Measurements from ENCODE around the gene SIPA1L2. TPM values are rescaled to one million over a fixed set of nuclear protein-coding genes. Genes with fewer than 3 reads are reported as not detected.

The SIPA1L2 gene
- total and polyA plus RNA-seq, 2 of the 13 experiments (the other 11 are each of a cell fraction or from before 2014, with no cell fraction given): 0.03 TPM; not detected in 1

DNA sequence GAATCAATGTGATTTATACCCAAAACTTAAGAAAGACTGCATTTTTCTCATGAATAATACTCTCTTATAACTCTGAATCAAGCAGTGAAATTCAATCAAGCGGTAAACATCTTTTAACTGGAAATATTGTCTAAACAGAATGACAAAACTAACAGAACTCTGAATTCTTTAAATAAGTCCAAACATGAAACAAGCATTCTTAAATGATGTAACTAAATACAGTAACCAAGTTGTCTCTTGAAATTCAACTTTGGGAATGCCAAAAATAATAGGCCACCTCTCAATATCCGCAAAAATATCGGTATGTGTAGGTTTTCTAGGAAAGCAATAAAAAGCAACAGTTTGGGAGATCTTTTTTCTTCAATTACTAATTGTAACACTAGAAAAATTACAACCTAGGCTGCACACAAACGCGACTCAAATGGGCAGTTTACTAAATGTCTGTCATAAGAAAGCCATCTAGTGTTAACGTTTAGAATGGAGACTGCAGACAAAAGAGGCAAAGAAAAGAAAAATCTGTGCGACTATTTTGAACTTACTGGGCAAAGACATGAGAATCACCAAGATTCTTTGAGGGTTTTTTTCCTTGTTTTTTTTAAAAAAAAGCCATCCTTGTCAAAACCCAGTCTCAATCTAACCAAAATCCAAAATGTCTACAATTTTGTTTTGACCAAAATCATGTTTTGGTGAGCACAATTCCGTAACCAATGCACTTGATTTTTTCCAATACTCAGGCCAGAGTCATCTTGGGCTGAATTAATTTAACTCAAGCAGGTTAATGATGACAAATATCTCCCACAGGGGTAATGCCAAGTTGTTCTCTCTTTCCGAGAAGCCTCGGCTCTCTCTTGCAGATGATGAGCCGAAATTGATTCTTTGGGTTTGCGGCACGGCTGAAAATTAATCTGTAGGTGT is 1.3 kb downstream of the SIPA1L2 start:
- FAIRE-seq: no peak
- no peak for DNase-seq (ENCODE audit: low spot score)
- ATAC-seq: no peak
- Histone ChIP-seq H4K20me1 (ENCODE audit: insufficient read depth, low read length) (no peaks in the 10 kb centered on the region), H3K9ac (ENCODE audit: insufficient read depth, low read depth, low read length) (no peak overlapping the region), H3K4me3 (replicated peaks in 1 of 3; ENCODE audit: insufficient read depth in 1 of 3, low read depth in 2 of 3, low read length in 3 of 3) (no peak overlapping the region; a peak in 2 of 6 replicates), H3K9me3 (ENCODE audit: low read length) (no peaks in the 10 kb centered on the region), H3K79me2 (ENCODE audit: insufficient read depth, low read length) (no peaks in the 10 kb centered on the region), H3K36me3 (replicated peaks in 1 of 2; ENCODE audit: control insufficient read depth in 1 of 2, insufficient read depth in 2 of 2, low read length in 2 of 2) (no peaks in the 10 kb centered on the region), H2AFZ (ENCODE audit: low read length) (no peak overlapping the region), H3K27me3 (ENCODE audit: control insufficient read depth in 1 of 2, insufficient read depth in 2 of 2, low read length in 2 of 2) (peaks cover 5 to 51% of the 10 kb centered on the region in 2 experiments; a peak in 4 of 5 replicates), H3K27ac (ENCODE audit: extremely low read length, insufficient read depth, low read length) (no peak overlapping the region), H3K4me1 (ENCODE audit: insufficient read depth, low read length) (no peaks in the 10 kb centered on the region), H3K4me2 (ENCODE audit: low read depth, low read length) (no peak overlapping the region; the same call in 1 of the 2 replicates)
- ChIA-PET POLR2A (no interaction called here), CTCF (ENCODE audit: low intra/inter-chr PET ratio, low total read pairs) (no interaction called here)
- WGBS (ENCODE audit: low lambda C conversion rate): 45% methylated on average over 13 of the region's 13 CpGs
- TF ChIP-seq, protein P1, sequence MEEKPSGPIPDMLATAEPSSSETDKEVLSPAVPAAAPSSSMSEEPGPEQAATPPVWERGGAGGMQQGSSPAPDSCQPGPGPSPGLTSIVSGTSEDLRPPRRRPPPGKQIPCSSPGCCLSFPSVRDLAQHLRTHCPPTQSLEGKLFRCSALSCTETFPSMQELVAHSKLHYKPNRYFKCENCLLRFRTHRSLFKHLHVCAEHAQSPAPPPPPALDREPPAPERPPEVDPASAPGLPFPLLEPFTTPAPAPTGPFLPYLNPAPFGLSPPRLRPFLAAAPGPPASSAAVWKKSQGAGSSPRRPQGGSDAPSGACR (CRISPR knock-in tag; IDR thresholded peaks at IDR 0.05): no peak
- TF ChIP-seq CCDC6 (CRISPR knock-in tag; IDR thresholded peaks at IDR 0.05): no peak
- TF ChIP-seq ZNF782 (CRISPR knock-in tag; IDR thresholded peaks at IDR 0.05; ENCODE audit: borderline replicate concordance): no peak
- TF ChIP-seq, protein P2, sequence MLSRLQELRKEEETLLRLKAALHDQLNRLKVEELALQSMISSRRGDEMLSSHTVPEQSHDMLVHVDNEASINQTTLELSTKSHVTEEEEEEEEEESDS (CRISPR knock-in tag; IDR thresholded peaks at IDR 0.05; ENCODE audit: borderline replicate concordance): no peak
- TF ChIP-seq, protein P3, sequence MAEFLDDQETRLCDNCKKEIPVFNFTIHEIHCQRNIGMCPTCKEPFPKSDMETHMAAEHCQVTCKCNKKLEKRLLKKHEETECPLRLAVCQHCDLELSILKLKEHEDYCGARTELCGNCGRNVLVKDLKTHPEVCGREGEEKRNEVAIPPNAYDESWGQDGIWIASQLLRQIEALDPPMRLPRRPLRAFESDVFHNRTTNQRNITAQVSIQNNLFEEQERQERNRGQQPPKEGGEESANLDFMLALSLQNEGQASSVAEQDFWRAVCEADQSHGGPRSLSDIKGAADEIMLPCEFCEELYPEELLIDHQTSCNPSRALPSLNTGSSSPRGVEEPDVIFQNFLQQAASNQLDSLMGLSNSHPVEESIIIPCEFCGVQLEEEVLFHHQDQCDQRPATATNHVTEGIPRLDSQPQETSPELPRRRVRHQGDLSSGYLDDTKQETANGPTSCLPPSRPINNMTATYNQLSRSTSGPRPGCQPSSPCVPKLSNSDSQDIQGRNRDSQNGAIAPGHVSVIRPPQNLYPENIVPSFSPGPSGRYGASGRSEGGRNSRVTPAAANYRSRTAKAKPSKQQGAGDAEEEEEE (CRISPR knock-in tag; IDR thresholded peaks at IDR 0.05; ENCODE audit: borderline replicate concordance): no peak
- no peak for TF ChIP-seq TBX2 (CRISPR knock-in tag; IDR thresholded peaks at IDR 0.05; ENCODE audit: borderline replicate concordance)
- TF ChIP-seq KAT7 (CRISPR knock-in tag; IDR thresholded peaks at IDR 0.05; ENCODE audit: borderline replicate concordance): no peak
- TF ChIP-seq NR1H2 (CRISPR knock-in tag; IDR thresholded peaks at IDR 0.05; ENCODE audit: borderline replicate concordance, low read depth): no peak
- no peak for TF ChIP-seq ZNF33B (CRISPR knock-in tag; IDR thresholded peaks at IDR 0.05)
- TF ChIP-seq ZNF709 (CRISPR knock-in tag; IDR thresholded peaks at IDR 0.05): no peak
- TF ChIP-seq MEF2D (CRISPR knock-in tag; IDR thresholded peaks at IDR 0.05): no peak
- TF ChIP-seq, protein P4, sequence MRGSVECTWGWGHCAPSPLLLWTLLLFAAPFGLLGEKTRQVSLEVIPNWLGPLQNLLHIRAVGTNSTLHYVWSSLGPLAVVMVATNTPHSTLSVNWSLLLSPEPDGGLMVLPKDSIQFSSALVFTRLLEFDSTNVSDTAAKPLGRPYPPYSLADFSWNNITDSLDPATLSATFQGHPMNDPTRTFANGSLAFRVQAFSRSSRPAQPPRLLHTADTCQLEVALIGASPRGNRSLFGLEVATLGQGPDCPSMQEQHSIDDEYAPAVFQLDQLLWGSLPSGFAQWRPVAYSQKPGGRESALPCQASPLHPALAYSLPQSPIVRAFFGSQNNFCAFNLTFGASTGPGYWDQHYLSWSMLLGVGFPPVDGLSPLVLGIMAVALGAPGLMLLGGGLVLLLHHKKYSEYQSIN (CRISPR knock-in tag; IDR thresholded peaks at IDR 0.05; ENCODE audit: borderline replicate concordance): no peak
- TF ChIP-seq, protein P5, sequence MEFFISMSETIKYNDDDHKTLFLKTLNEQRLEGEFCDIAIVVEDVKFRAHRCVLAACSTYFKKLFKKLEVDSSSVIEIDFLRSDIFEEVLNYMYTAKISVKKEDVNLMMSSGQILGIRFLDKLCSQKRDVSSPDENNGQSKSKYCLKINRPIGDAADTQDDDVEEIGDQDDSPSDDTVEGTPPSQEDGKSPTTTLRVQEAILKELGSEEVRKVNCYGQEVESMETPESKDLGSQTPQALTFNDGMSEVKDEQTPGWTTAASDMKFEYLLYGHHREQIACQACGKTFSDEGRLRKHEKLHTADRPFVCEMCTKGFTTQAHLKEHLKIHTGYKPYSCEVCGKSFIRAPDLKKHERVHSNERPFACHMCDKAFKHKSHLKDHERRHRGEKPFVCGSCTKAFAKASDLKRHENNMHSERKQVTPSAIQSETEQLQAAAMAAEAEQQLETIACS (CRISPR knock-in tag; IDR thresholded peaks at IDR 0.05): no peak
- no peak for TF ChIP-seq MXD4 (CRISPR knock-in tag; IDR thresholded peaks at IDR 0.05)
- TF ChIP-seq ZNF33A (CRISPR knock-in tag; IDR thresholded peaks at IDR 0.05; ENCODE audit: borderline replicate concordance): no peak
- BruUV-seq (replicated peaks): no TSS peak
- in situ Hi-C loops (cut with HindIII; ENCODE audit: extremely low pct_ligation_motif_present, low pct_unique_long_range_greater_than_20kb) (no loop called here), intact Hi-C loops (cut with micrococcal nuclease; ENCODE audit: unreplicated experiment) (no loop called here)
